Measurements from ENCODE around the gene BCL2L12. TPM values are rescaled to one million over a fixed set of nuclear protein-coding genes. Genes with fewer than 3 reads are reported as not detected.

BCL2L12 gene
- polyA plus RNA-seq, 3 donors from 2014 or later, result 12.0 to 21.1 (median 20.4) TPM

GRCh38 chr19:49651820-49652550 lies 13.7 kb upstream of the BCL2L12 start:
- Mint-ChIP-seq H3K4me3 (no peak overlapping the region), H3K4me1 (peaks cover 17 to 20% of the 10 kb centered on the region in 2 donors), H3K27ac (no peak overlapping the region), H3K36me3 (peaks cover 7 to 9% (median 9%) of the 10 kb centered on the region in 3 donors), H3K9me3 (no peaks in the 10 kb centered on the region), H3K27me3 (ENCODE audit: low read depth in 3 of 3) (peaks cover 2 to 6% (median 4%) of the 10 kb centered on the region in 3 donors)
- DNase-seq, result no peak

- Mint-ChIP-seq H3K36me3 (peaks cover 9 to 10% (median 9%) of the 10 kb centered on the region in 3 donors), H3K27me3 (ENCODE audit: low read depth in 3 of 3) (peaks cover 2 to 7% (median 6%) of the 10 kb centered on the region in 3 donors), H3K9me3 (no peaks in the 10 kb centered on the region), H3K27ac (peak overlapping the region in 1 of 6 donors; percentile 2), H3K4me3 (no peak overlapping the region), H3K4me1 (peaks cover 13 to 20% of the 10 kb centered on the region in 2 donors)
- DNase-seq, result no peak
Measured at GRCh38 chr19:49652551-49653465, 12.9 kb upstream of the BCL2L12 start.

- no peak for DNase-seq
- Mint-ChIP-seq H3K4me3 (no peak overlapping the region), H3K36me3 (peaks cover 9 to 11% (median 9%) of the 10 kb centered on the region in 3 donors), H3K27me3 (ENCODE audit: low read depth in 3 of 3) (peaks cover 2 to 7% (median 6%) of the 10 kb centered on the region in 3 donors), H3K4me1 (peaks cover 13 to 20% of the 10 kb centered on the region in 2 donors), H3K9me3 (no peaks in the 10 kb centered on the region), H3K27ac (peak overlapping the region in 2 of 6 donors; percentile 74 to 76)
Measured at GRCh38 chr19:49653466-49653806, 12.3 kb upstream of the BCL2L12 start.

GRCh38 chr19:49654581-49654980 lies 11.2 kb upstream of the BCL2L12 start:
- Mint-ChIP-seq H3K4me3 (no peak overlapping the region), H3K9me3 (no peaks in the 10 kb centered on the region), H3K27ac (peak overlapping the region; percentile 81 to 99 (median 96)), H3K4me1 (peaks cover 13 to 20% of the 10 kb centered on the region in 2 donors), H3K27me3 (ENCODE audit: low read depth in 3 of 3) (peaks cover 2 to 7% (median 6%) of the 10 kb centered on the region in 3 donors), H3K36me3 (peaks cover 4 to 11% (median 6%) of the 10 kb centered on the region in 3 donors)
- DNase-seq, result no peak

GRCh38 chr19:49655570-49656455 lies 9.9 kb upstream of the BCL2L12 start:
- peaks cover 2 to 7% (median 5%) of the 10 kb centered on the region in 3 donors for H3K27me3 Mint-ChIP-seq (ENCODE audit: low read depth in 3 of 3)
- peak overlapping the region; percentile 81 to 99 (median 96) for H3K27ac Mint-ChIP-seq
- no peaks in the 10 kb centered on the region for H3K9me3 Mint-ChIP-seq
- H3K36me3 Mint-ChIP-seq, result peaks cover 4 to 11% (median 6%) of the 10 kb centered on the region in 3 donors
- peak overlapping the region; percentile 47 to 74 (median 67) for H3K4me3 Mint-ChIP-seq
- peak; percentile 61 to 62 (median 61) for DNase-seq
- H3K4me1 Mint-ChIP-seq, result peaks cover 18 to 20% of the 10 kb centered on the region in 2 donors

- Mint-ChIP-seq H3K27ac (peak overlapping the region; percentile 81 to 99 (median 96)), H3K4me3 (peak overlapping the region in 3 of 5 donors; percentile 1 to 74 (median 69)), H3K27me3 (ENCODE audit: low read depth in 3 of 3) (peaks cover 2 to 7% (median 5%) of the 10 kb centered on the region in 3 donors), H3K9me3 (no peaks in the 10 kb centered on the region), H3K4me1 (peaks cover 18 to 20% of the 10 kb centered on the region in 2 donors), H3K36me3 (peaks cover 4 to 11% (median 6%) of the 10 kb centered on the region in 3 donors)
- no peak for DNase-seq
Measured at GRCh38 chr19:49656456-49657109, 9.2 kb upstream of the BCL2L12 start.

- H3K27me3 Mint-ChIP-seq (ENCODE audit: low read depth in 3 of 3), result peaks cover 3 to 7% (median 5%) of the 10 kb centered on the region in 3 donors
- H3K36me3 Mint-ChIP-seq, result peaks cover 4 to 11% (median 6%) of the 10 kb centered on the region in 3 donors
- H3K4me3 Mint-ChIP-seq, result no peak overlapping the region
- peak overlapping the region in 2 of 6 donors; percentile 46 to 67 for H3K27ac Mint-ChIP-seq
- no peaks in the 10 kb centered on the region for H3K9me3 Mint-ChIP-seq
- no peak for DNase-seq
- peaks cover 18 to 22% of the 10 kb centered on the region in 2 donors for H3K4me1 Mint-ChIP-seq
Measured at GRCh38 chr19:49657493-49658138, 8.1 kb upstream of the BCL2L12 start.

GRCh38 chr19:49658139-49658517 lies 7.6 kb upstream of the BCL2L12 start:
- H3K27ac Mint-ChIP-seq, result peak overlapping the region in 1 of 6 donors; percentile 46
- peaks cover 19 to 27% of the 10 kb centered on the region in 2 donors for H3K4me1 Mint-ChIP-seq

GRCh38 chr19:49658566-49659442 lies 6.9 kb upstream of the BCL2L12 start:
- Mint-ChIP-seq H3K9me3 (no peaks in the 10 kb centered on the region), H3K4me3 (no peak overlapping the region), H3K27me3 (ENCODE audit: low read depth in 3 of 3) (peaks cover 4 to 10% (median 4%) of the 10 kb centered on the region in 3 donors), H3K27ac (peak overlapping the region in 2 of 6 donors; percentile 46 to 53), H3K4me1 (peaks cover 25 to 32% of the 10 kb centered on the region in 2 donors), H3K36me3 (peaks cover 4 to 11% (median 6%) of the 10 kb centered on the region in 3 donors)
- DNase-seq, result no peak

More at GRCh38 chr19:49658139-49658517, 7.6 kb upstream of the BCL2L12 start:
- H3K27me3 Mint-ChIP-seq (ENCODE audit: low read depth in 3 of 3), result peaks cover 3 to 7% (median 4%) of the 10 kb centered on the region in 3 donors
- H3K4me3 Mint-ChIP-seq, result no peak overlapping the region
- no peaks in the 10 kb centered on the region for H3K9me3 Mint-ChIP-seq
- peaks cover 4 to 11% (median 6%) of the 10 kb centered on the region in 3 donors for H3K36me3 Mint-ChIP-seq
- no peak for DNase-seq

- Mint-ChIP-seq H3K9me3 (no peaks in the 10 kb centered on the region), H3K4me3 (no peak overlapping the region), H3K27ac (peak overlapping the region in 5 of 6 donors; percentile 15 to 57 (median 21)), H3K27me3 (ENCODE audit: low read depth in 3 of 3) (peaks cover 8 to 13% (median 10%) of the 10 kb centered on the region in 3 donors), H3K4me1 (peaks cover 34 to 35% of the 10 kb centered on the region in 2 donors), H3K36me3 (peaks cover 0 to 4% (median 0%) of the 10 kb centered on the region in 3 donors)
- no peak for DNase-seq
Measured at GRCh38 chr19:49660338-49660961, 5.3 kb upstream of the BCL2L12 start.

GRCh38 chr19:49662011-49662410 lies 3.7 kb upstream of the BCL2L12 start:
- Mint-ChIP-seq H3K4me3 (peak overlapping the region in 1 of 5 donors; percentile 18), H3K27ac (peak overlapping the region in 1 of 6 donors; percentile 39), H3K9me3 (no peaks in the 10 kb centered on the region), H3K4me1 (peaks cover 37 to 44% of the 10 kb centered on the region in 2 donors), H3K36me3 (peaks cover 0 to 4% (median 0%) of the 10 kb centered on the region in 3 donors), H3K27me3 (ENCODE audit: low read depth in 3 of 3) (peaks cover 7 to 14% (median 12%) of the 10 kb centered on the region in 3 donors)
- DNase-seq, result no peak
